ENCODE results near the gene POLR2J.

POLR2J gene

GRCh38 chr7:102426268-102427018 lies 52.3 kb downstream of the POLR2J start:
- TF ChIP-seq, protein P1, sequence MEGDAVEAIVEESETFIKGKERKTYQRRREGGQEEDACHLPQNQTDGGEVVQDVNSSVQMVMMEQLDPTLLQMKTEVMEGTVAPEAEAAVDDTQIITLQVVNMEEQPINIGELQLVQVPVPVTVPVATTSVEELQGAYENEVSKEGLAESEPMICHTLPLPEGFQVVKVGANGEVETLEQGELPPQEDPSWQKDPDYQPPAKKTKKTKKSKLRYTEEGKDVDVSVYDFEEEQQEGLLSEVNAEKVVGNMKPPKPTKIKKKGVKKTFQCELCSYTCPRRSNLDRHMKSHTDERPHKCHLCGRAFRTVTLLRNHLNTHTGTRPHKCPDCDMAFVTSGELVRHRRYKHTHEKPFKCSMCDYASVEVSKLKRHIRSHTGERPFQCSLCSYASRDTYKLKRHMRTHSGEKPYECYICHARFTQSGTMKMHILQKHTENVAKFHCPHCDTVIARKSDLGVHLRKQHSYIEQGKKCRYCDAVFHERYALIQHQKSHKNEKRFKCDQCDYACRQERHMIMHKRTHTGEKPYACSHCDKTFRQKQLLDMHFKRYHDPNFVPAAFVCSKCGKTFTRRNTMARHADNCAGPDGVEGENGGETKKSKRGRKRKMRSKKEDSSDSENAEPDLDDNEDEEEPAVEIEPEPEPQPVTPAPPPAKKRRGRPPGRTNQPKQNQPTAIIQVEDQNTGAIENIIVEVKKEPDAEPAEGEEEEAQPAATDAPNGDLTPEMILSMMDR (conservative IDR thresholded peaks at IDR 0.05; ENCODE audit: control insufficient read depth, insufficient read depth, low read depth, low read length) = no peak
- H3K4me3 ChIP-seq (ENCODE audit: control insufficient read depth, low read depth, low read length) = no peak overlapping the region
- DNase-seq (ENCODE audit: low read depth) = no peak

GRCh38 chr7:102425639-102426267 lies 53.0 kb downstream of the POLR2J start:
- TF ChIP-seq, protein P1 (conservative IDR thresholded peaks at IDR 0.05; ENCODE audit: control insufficient read depth, insufficient read depth, low read depth, low read length) = no peak
- no peak overlapping the region for H3K4me3 ChIP-seq (ENCODE audit: control insufficient read depth, low read depth, low read length)
- DNase-seq (ENCODE audit: low read depth) = no peak

DNA sequence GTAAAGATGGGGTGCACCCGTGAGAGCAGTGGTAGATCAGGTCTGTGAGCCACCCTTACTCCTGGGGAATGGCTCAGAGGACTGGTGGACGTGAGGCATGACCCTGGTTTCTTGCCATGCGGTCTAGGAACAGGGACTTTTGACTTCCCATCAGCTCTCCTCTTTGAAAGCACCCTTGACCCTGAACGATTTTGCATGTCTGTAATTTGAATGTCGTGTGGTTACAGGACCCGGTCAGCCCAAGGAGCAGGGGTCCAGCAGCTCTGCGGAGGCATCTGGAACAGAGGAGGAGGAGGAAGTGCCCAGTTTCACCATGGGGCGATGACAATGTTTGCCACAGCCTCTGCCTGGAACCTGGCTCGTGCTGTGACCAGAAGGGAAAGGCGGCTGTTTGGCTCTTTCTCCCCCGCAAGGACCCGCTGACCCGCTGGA lies 53.9 kb downstream of the POLR2J start:
- no peak overlapping the region for H3K4me3 ChIP-seq (ENCODE audit: control insufficient read depth, low read depth, low read length)
- DNase-seq (ENCODE audit: low read depth) = no peak
- TF ChIP-seq, protein P1 (conservative IDR thresholded peaks at IDR 0.05; ENCODE audit: control insufficient read depth, insufficient read depth, low read depth, low read length) = no peak

DNA sequence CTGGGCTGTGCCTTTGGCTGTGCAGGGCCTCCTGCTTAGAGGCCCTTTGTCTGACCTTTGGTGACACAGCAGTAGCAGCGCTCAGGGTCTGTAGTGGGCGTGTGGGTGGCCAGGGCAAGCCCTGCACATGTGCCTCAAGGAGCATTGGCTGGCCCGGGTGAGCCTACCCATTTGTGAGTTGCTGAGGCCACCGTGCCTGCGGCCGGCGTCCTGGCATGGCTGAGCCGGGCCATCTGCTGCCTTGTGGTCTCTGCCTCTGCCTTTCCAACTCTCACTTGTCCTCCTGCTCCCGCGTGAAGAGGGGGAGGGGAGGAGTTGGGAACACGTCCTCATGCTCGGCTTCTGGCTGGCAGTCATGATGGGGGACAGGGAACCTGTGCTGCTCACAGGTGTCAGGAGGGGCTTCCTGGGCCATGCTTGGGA lies 54.6 kb downstream of the POLR2J start:
- TF ChIP-seq, protein P1 (conservative IDR thresholded peaks at IDR 0.05; ENCODE audit: control insufficient read depth, insufficient read depth, low read depth, low read length) = no peak
- H3K4me3 ChIP-seq (ENCODE audit: control insufficient read depth, low read depth, low read length) = no peak overlapping the region
- DNase-seq (ENCODE audit: low read depth) = no peak

All from fibroblast of mammary gland (primary cell).